B cell (primary cell): Measurements from ENCODE around the gene MSH6. TPM values are rescaled to one million over a fixed set of nuclear protein-coding genes. Genes with fewer than 3 reads are reported as not detected.
A peak's percentile ranks its signal among the peaks of the same experiment; 100 is the strongest.

Source experiments
- ATAC-seq: fragments of 200-7000 bp; cut with Tn5 transposase; one replicate; pipeline ENCODE4 v1.10.0; 2021; ENCODE audit warnings: low read depth, mild to moderate bottlenecking, moderate number of reproducible peaks, moderate library complexity
- CTCF ChIA-PET: fragments of 350-600 bp; sonication (Branson Sonifier 250); formaldehyde crosslinking; loops from one replicate; lab custom pipeline; 2021; ENCODE audit warnings: antibody characterized with exemption, inconsistent platforms; lab: Charles Lee
- POLR2A ChIA-PET: fragments of 350-600 bp; sonication (Branson Sonifier 250); formaldehyde crosslinking; loops from one replicate; lab custom pipeline; 2021; ENCODE audit warnings: antibody characterized with exemption; lab: Charles Lee
- DNase-seq: peaks from one replicate; pipeline ENCODE4 v3.0.0; 2013
- H2AFZ ChIP-seq: 2 replicates; pipeline ENCODE4 v1.6.1; 2012; ENCODE audit warnings: mild to moderate bottlenecking, low read depth, low read length; ENCODE audit not compliant: insufficient read depth, poor library complexity, severe bottlenecking
- H3K27ac ChIP-seq, 2 donors: 1 replicate in 1 of 2; 2 replicates in 1 of 2; pipeline ENCODE4 v1.5.1; 2012 to 2013; ENCODE audit warnings: low read length in 2 of 2, mild to moderate bottlenecking in 2 of 2, moderate library complexity in 1 of 2
- H3K27me3 ChIP-seq, 4 experiments: fragments of 200-600 bp in 1 of 4; sonication (generic) in 1 of 4; replicated peaks in 1 of 4; 1 replicate in 2 of 4; 2 replicates in 2 of 4; pipeline versions ENCODE4 v1.6.1 to v1.7.0; 2013 to 2016; ENCODE audit warnings: low read length in 3 of 4, mild to moderate bottlenecking in 2 of 4, mixed read lengths in 1 of 4, moderate library complexity in 1 of 4; ENCODE audit not compliant: insufficient read depth in 4 of 4, control insufficient read depth in 3 of 4; ENCODE audit errors: control extremely low read depth in 1 of 4
- H3K36me3 ChIP-seq, 2 experiments: replicated peaks in 1 of 2; 1 replicate in 1 of 2; 2 replicates in 1 of 2; pipeline versions ENCODE4 v1.6.1 to v1.7.1; 2013; ENCODE audit warnings: low read length in 1 of 2; ENCODE audit not compliant: insufficient read depth in 2 of 2, control insufficient read depth in 1 of 2; ENCODE audit errors: control extremely low read depth in 1 of 2, extremely low read depth in 1 of 2
- H3K4me1 ChIP-seq, 2 donors: fragments of 200-600 bp in 1 of 2; sonication (generic) in 1 of 2; 1 replicate in 1 of 2; 2 replicates in 1 of 2; pipeline versions ENCODE4 v1.5.1 to v1.6.1; 2013 to 2017; ENCODE audit warnings: low read length in 2 of 2; ENCODE audit not compliant: control insufficient read depth in 2 of 2, insufficient read depth in 2 of 2
- H3K4me2 ChIP-seq: replicated peaks from 2 replicates; pipeline ENCODE3; 2012; ENCODE audit warnings: mild to moderate bottlenecking, low read depth, low read length; ENCODE audit not compliant: poor library complexity, severe bottlenecking
- H3K4me3 ChIP-seq, 5 experiments: fragments of 200-600 bp in 1 of 5; sonication (generic) in 1 of 5; 1 replicate in 3 of 5; 2 replicates in 2 of 5; pipeline versions ENCODE4 v1.5.1 to v1.7.0; 2011 to 2016; ENCODE audit warnings: low read length in 4 of 5, mild to moderate bottlenecking in 4 of 5, low read depth in 2 of 5, control low read depth in 1 of 5, moderate library complexity in 1 of 5; ENCODE audit not compliant: insufficient read depth in 1 of 5; ENCODE audit errors: control extremely low read depth in 1 of 5, extremely low read depth in 1 of 5
- H3K79me2 ChIP-seq: fragments of 200-600 bp; sonication (generic); one replicate; pipeline ENCODE4 v1.6.0; 2016; ENCODE audit warnings: low read length; ENCODE audit not compliant: control insufficient read depth, insufficient read depth
- H3K9ac ChIP-seq: fragments of 200-600 bp; sonication (generic); 2 replicates; pipeline ENCODE4 v1.6.1; 2017; ENCODE audit warnings: mild to moderate bottlenecking, low read length, moderate library complexity
- H3K9me3 ChIP-seq, 3 donors: one replicate each; pipeline versions ENCODE4 v1.6.1 to v1.7.1; 2013; ENCODE audit warnings: low read length in 2 of 3; ENCODE audit not compliant: control insufficient read depth in 2 of 3, insufficient read depth in 1 of 3; ENCODE audit errors: control extremely low read depth in 1 of 3
- H4K20me1 ChIP-seq: 2 replicates; pipeline ENCODE4 v1.6.0; 2012; ENCODE audit warnings: mild to moderate bottlenecking, low read length; ENCODE audit not compliant: insufficient read depth, control insufficient read depth, poor library complexity, severe bottlenecking
- H3K27ac Mint-ChIP-seq: one replicate; pipeline ENCODE4 v1.8.0; 2021; ENCODE audit warnings: mixed read lengths
- H3K27me3 Mint-ChIP-seq: one replicate; pipeline ENCODE4 v1.8.0; 2021; ENCODE audit warnings: mixed read lengths
- H3K4me1 Mint-ChIP-seq: one replicate; pipeline ENCODE4 v1.8.0; 2021; ENCODE audit warnings: mixed read lengths
- H3K4me3 Mint-ChIP-seq: one replicate; pipeline ENCODE4 v1.8.0; 2021; ENCODE audit warnings: mixed read lengths
- H3K9me3 Mint-ChIP-seq: one replicate; pipeline ENCODE4 v1.8.0; 2022; ENCODE audit warnings: mixed read lengths; ENCODE audit not compliant: insufficient read depth
- CTCF ChIP-seq: fragments of 200-600 bp; IDR thresholded peaks from one replicate; pipeline ENCODE4 v1.8.0; 2022; ENCODE audit warnings: antibody characterized with exemption, mild to moderate bottlenecking
- EZH2 ChIP-seq: IDR thresholded peaks from 2 replicates; pipeline ENCODE4 v1.6.1; 2012; ENCODE audit warnings: borderline replicate concordance, low read depth, mild to moderate bottlenecking, moderate library complexity, low read length; ENCODE audit not compliant: insufficient read depth, poor library complexity, severe bottlenecking
- whole genome bisulfite sequencing: methylation state at CpG from one replicate; pipeline ENCODE4 v1.1.5; 2013; ENCODE audit warnings: missing lambda C conversion rate; ENCODE audit not compliant: insufficient coverage; 5-methylcytosine and 5-hydroxymethylcytosine counted together
- intact Hi-C: fragments of 100-400 bp; cut with micrococcal nuclease; formaldehyde crosslinking; loops from one replicate; pipeline ENCODE4 v1.10.0; 2022
- polyA plus RNA-seq: library from polyadenylated mRNA; depleted of rRNA; stranded (reverse); fragments of >200 nt; gene quantifications from 2 replicates; pipeline ENCODE4 v1.2.3, GENCODE V29; 2012
- total RNA-seq, 2 donors: library from RNA; stranded (reverse); fragments of 120-200 nt in 1 of 2; gene quantifications; 1 replicate in 1 of 2; 2 replicates in 1 of 2; pipeline versions ENCODE4 v1.2.3 to v1.2.4, GENCODE V29; 2013 to 2022

MSH6 gene
- total and polyA plus RNA-seq, 2 donors (not counting 1 experiment from before 2014, with no cell fraction given), result 6.8 to 43.9 TPM

- Mint-ChIP-seq H3K27me3 (no peaks in the 10 kb centered on the region), H3K4me3 (no peak overlapping the region), H3K9me3 (no peaks in the 10 kb centered on the region), H3K4me1 (no peaks in the 10 kb centered on the region), H3K27ac (no peak overlapping the region)
- no peak overlapping the region for H3K4me3 ChIP-seq
- no peak overlapping the region for H3K27ac ChIP-seq
- WGBS, result no CpG with 5 or more reads among the region's 2 CpGs
- no peaks in the 10 kb centered on the region for H3K27me3 ChIP-seq
- no peaks in the 10 kb centered on the region for H4K20me1 ChIP-seq
- TF ChIP-seq CTCF (no peak), EZH2 (no peak)
- ChIA-PET POLR2A (no interaction called here), CTCF (no interaction called here)
- no peaks in the 10 kb centered on the region for H3K79me2 ChIP-seq
- no peak overlapping the region for H3K9ac ChIP-seq
- H3K36me3 ChIP-seq, result peaks cover 37 to 87% of the 10 kb centered on the region in 2 experiments
- intact Hi-C loops, result no loop called here
- no peak overlapping the region for H3K4me2 ChIP-seq
- no peaks in the 10 kb centered on the region for H3K4me1 ChIP-seq
- DNase-seq, result no peak
- no peaks in the 10 kb centered on the region for H3K9me3 ChIP-seq
- H2AFZ ChIP-seq, result no peak overlapping the region
- ATAC-seq, result no peak
Measured at GRCh38 chr2:47809903-47810302, 27.0 kb downstream of the MSH6 start.

- intact Hi-C loops, result no loop called here
- Histone ChIP-seq H3K9me3 (no peaks in the 10 kb centered on the region), H3K27me3 (no peaks in the 10 kb centered on the region), H3K36me3 (peaks cover 35 to 90% of the 10 kb centered on the region in 2 experiments), H2AFZ (no peak overlapping the region), H3K9ac (no peak overlapping the region), H3K4me1 (peaks cover 0 to 2% of the 10 kb centered on the region in 2 donors), H3K27ac (peak overlapping the region in 1 of 2 donors; percentile 16), H3K4me3 (no peak overlapping the region), H3K79me2 (no peaks in the 10 kb centered on the region), H3K4me2 (no peak overlapping the region), H4K20me1 (no peaks in the 10 kb centered on the region)
- Mint-ChIP-seq H3K27me3 (no peaks in the 10 kb centered on the region), H3K4me3 (no peak overlapping the region), H3K4me1 (peaks cover 3% of the 10 kb centered on the region), H3K9me3 (no peaks in the 10 kb centered on the region), H3K27ac (no peak overlapping the region)
- CTCF ChIA-PET, result no interaction called here
- ATAC-seq, result no peak
- DNase-seq, result no peak
- no peak for TF ChIP-seq CTCF
- no peak for TF ChIP-seq EZH2
- POLR2A ChIA-PET, result no interaction called here
Measured at GRCh38 chr2:47810850-47811249, 27.9 kb downstream of the MSH6 start.
